Renal cortex interstitium (tissue), 15 donors: ENCODE results near the gene SLC10A2. TPM values are rescaled to one million over a fixed set of nuclear protein-coding genes. Genes with fewer than 3 reads are reported as not detected.
"Not testable (repeated sequence)": the region's sequence is repeated elsewhere in the genome, so short reads cannot be mapped to it uniquely, and the experiment has no call there.

Experiments used
- DNase-seq, 11 donors: peaks; one replicate each; pipeline ENCODE4 v3.0.0-alpha.2; 2013; ENCODE audit warnings: low read depth in 9 of 11, low spot score in 4 of 11; ENCODE audit errors: extremely low read depth in 1 of 11
- long read RNA-seq, 16 experiments: transcript quantifications; one replicate each; lab custom pipeline, GENCODE V29; 2026
- polyA plus RNA-seq, 3 donors: library from polyadenylated mRNA; unstranded; fragments of 120-200 nt; gene quantifications; one replicate each; pipeline ENCODE4 v1.2.1, GENCODE V29; 2013; ENCODE audit not compliant: insufficient read length in 3 of 3

Gene SLC10A2
- polyA plus RNA-seq, result 1 to 10 TPM in 2 of 3 donors, under 1 TPM in 1; 0.58 to 2.8 (median 1.2) TPM
- long read RNA-seq, donor 1, result 0 reads
- long read RNA-seq, donor 2, result 0 reads
- long read RNA-seq, donor 3, partial matches to known transcripts, result 0 of 1 reads
- long read RNA-seq, donor 3, other reads (novel, unspliced or antisense), result 0 of 1 reads
- long read RNA-seq, donor 4, result 0 reads
- long read RNA-seq, donor 5, result 0 reads
- long read RNA-seq, donor 6, result 0 reads
- long read RNA-seq, donor 7, result 0 reads
- long read RNA-seq, donor 8, result 0 reads
- long read RNA-seq, donor 9, result 0 reads
- long read RNA-seq, donor 10, result 0 reads
- long read RNA-seq, donor 11, result 0 reads
- long read RNA-seq, donor 12, result 0 reads
- long read RNA-seq, donor 13, result 0 reads
- long read RNA-seq, donor 14, result 0 reads
- long read RNA-seq, donor 15, result 0 reads
- long read RNA-seq, donor 16, result 0 reads

- DNase-seq, result no peak
Measured at GRCh38 chr13:103066079-103066780, at the start of gene SLC10A2. TSS of gene SLC10A2 (minus strand) at chr13:103066417. CDS start at chr13:103066249, 168 bp downstream.

- DNase-seq, result no peak
Measured at GRCh38 chr13:103107580-103107979, 41.4 kb upstream of the SLC10A2 start.

GRCh38 chr13:103104340-103104739, 38.1 kb upstream of the SLC10A2 start:
- DNase-seq, result no peak

GRCh38 chr13:103103456-103103855, 37.2 kb upstream of the SLC10A2 start:
- not testable (repeated sequence) for DNase-seq

GRCh38 chr13:103102482-103102881, 36.3 kb upstream of the SLC10A2 start:
- no peak for DNase-seq

- DNase-seq, result no peak
Measured at GRCh38 chr13:103101901-103102300, 35.7 kb upstream of the SLC10A2 start.

- DNase-seq, result no peak
Measured at GRCh38 chr13:103101500-103101899, 35.3 kb upstream of the SLC10A2 start.

- no peak for DNase-seq
Measured at GRCh38 chr13:103100830-103101229, 34.6 kb upstream of the SLC10A2 start.

- DNase-seq, result no peak
Measured at GRCh38 chr13:103099722-103100293, 33.6 kb upstream of the SLC10A2 start.

GRCh38 chr13:103098535-103098934, 32.3 kb upstream of the SLC10A2 start:
- DNase-seq, result no peak

GRCh38 chr13:103097366-103097928, 31.2 kb upstream of the SLC10A2 start:
- DNase-seq, result no peak

GRCh38 chr13:103093649-103094048, 27.4 kb upstream of the SLC10A2 start:
- not testable (repeated sequence) for DNase-seq

- DNase-seq, result no peak
Measured at GRCh38 chr13:103087275-103087674, 21.1 kb upstream of the SLC10A2 start.

GRCh38 chr13:103081435-103081834, 15.2 kb upstream of the SLC10A2 start:
- DNase-seq, result no peak

GRCh38 chr13:103078158-103078557, 11.9 kb upstream of the SLC10A2 start:
- DNase-seq, result no peak

GRCh38 chr13:103068836-103069235, 2.6 kb upstream of the SLC10A2 start:
- DNase-seq, result no peak

GRCh38 chr13:103067751-103068555, 1.7 kb upstream of the SLC10A2 start:
- peak in 3 of 11 donors; percentile 3 to 35 (median 4) for DNase-seq

GRCh38 chr13:103066781-103067345, 646 bp upstream of the SLC10A2 start:
- no peak for DNase-seq

GRCh38 chr13:103063376-103063775, 2.8 kb downstream of the SLC10A2 start:
- no peak for DNase-seq
